Lower leg skin (tissue), 4 donors: ENCODE results near the gene CRYBA4. TPM values are rescaled to one million over a fixed set of nuclear protein-coding genes. Genes with fewer than 3 reads are reported as not detected.

Source experiments
- DNase-seq, 2 donors: peaks; one replicate each; pipeline ENCODE4 v3.0.0-alpha.2; 2019; ENCODE audit warnings: low spot score in 2 of 2
- H3K4me3 ChIP-seq: fragments of 200-600 bp; sonication (generic); 2 replicates; pipeline ENCODE4 v1.5.1; 2017; ENCODE audit warnings: mild to moderate bottlenecking, low read depth; ENCODE audit not compliant: poor library complexity, severe bottlenecking
- CTCF ChIP-seq, 3 donors: fragments of 450-650 bp; IDR thresholded peaks; one replicate each; pipeline ENCODE4 v1.5.1; 2016; ENCODE audit warnings: antibody characterized with exemption in 3 of 3, mild to moderate bottlenecking in 3 of 3, moderate library complexity in 2 of 3
- POLR2A ChIP-seq, 2 donors: fragments of 450-650 bp; IDR thresholded peaks; one replicate each; pipeline ENCODE4 v1.6.1; 2016 to 2017; ENCODE audit warnings: antibody characterized with exemption in 2 of 2, mild to moderate bottlenecking in 1 of 2, moderate library complexity in 1 of 2
- whole genome bisulfite sequencing, 2 donors: methylation state at CpG; one replicate each; pipeline ENCODE4 v1.1.5; 2018; 5-methylcytosine and 5-hydroxymethylcytosine counted together
- intact Hi-C: fragments of 100-400 bp; cut with DNase I; formaldehyde crosslinking; loops from one replicate; pipeline ENCODE4 v1.15.0; 2023; ENCODE audit warnings: low total_unique reads
- total RNA-seq, 4 donors: library from RNA; depleted of rRNA; stranded (reverse); fragments of >200 nt; gene quantifications; one replicate each; pipeline ENCODE4 v1.1.0, GENCODE V29; 2016

Gene CRYBA4
- total RNA-seq, 4 donors from 2014 or later, result not detected

- DNase-seq, result no peak
- 77 to 88% methylated on average over 6 of the region's 6 CpGs for WGBS, 2 donors
- H3K4me3 ChIP-seq, result no peak overlapping the region
- no peak for TF ChIP-seq CTCF (IDR thresholded peaks at IDR 0.05)
- no peak for TF ChIP-seq POLR2A (IDR thresholded peaks at IDR 0.05)
- intact Hi-C loops, result no loop called here
These were observed 38.6 kb downstream of the CRYBA4 start for GRCh38 chr22:26660356-26660755.

- DNase-seq, result no peak
- no peak overlapping the region for H3K4me3 ChIP-seq
- TF ChIP-seq POLR2A (IDR thresholded peaks at IDR 0.05) (no peak), CTCF (IDR thresholded peaks at IDR 0.05) (no peak)
- intact Hi-C loops, result no loop called here
- WGBS, 2 donors, result 84 to 85% methylated on average over 7 of the region's 7 CpGs
These were observed 39.3 kb downstream of the CRYBA4 start for GRCh38 chr22:26660961-26661578.

GRCh38 chr22:26662160-26662559, 40.4 kb downstream of the CRYBA4 start:
- no peak for DNase-seq
- H3K4me3 ChIP-seq, result no peak overlapping the region
- WGBS, 2 donors, result 74 to 86% methylated on average over 2 of the region's 2 CpGs
- TF ChIP-seq CTCF (IDR thresholded peaks at IDR 0.05), result no peak
- no peak for TF ChIP-seq POLR2A (IDR thresholded peaks at IDR 0.05)
- intact Hi-C loops, result no loop called here

DNA sequence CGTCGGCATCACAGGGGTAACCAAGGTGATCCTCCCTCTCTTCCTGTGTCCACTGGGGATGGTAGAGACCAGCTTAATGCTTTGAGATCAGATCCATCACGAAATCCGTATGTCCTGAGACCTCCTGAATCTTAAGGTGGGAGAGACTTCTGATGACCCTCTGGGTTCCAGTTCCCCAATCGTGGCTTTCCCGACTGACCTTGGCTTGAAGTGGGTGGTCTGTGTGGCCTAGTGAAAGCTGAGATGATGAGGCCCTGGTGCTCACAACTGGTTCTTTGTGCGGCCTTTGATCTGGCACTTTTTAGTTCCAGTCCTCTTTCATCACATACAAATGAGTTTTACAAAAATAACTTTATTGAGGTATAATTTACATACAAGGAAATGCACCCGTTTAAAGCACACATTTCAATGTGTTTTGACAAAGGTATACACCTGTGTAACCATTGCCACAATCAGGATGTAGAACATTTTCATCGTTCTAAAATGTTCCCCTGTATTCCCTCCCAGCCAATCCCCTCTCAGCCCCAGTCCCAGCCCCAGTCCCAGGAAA, 41.7 kb downstream of the CRYBA4 start:
- intact Hi-C loops, result no loop called here
- H3K4me3 ChIP-seq, result no peak overlapping the region
- 80 to 85% methylated on average over 9 of the region's 9 CpGs for WGBS, 2 donors
- TF ChIP-seq CTCF (IDR thresholded peaks at IDR 0.05) (no peak), POLR2A (IDR thresholded peaks at IDR 0.05) (no peak)
- DNase-seq, result no peak

GRCh38 chr22:26665813-26666231, 44.1 kb downstream of the CRYBA4 start:
- no peak for DNase-seq
- no peak for TF ChIP-seq CTCF (IDR thresholded peaks at IDR 0.05)
- TF ChIP-seq POLR2A (IDR thresholded peaks at IDR 0.05), result no peak
- intact Hi-C loops, result no loop called here
- no peak overlapping the region for H3K4me3 ChIP-seq
- 16 to 48% methylated on average over 4 of the region's 4 CpGs for WGBS, 2 donors

GRCh38 chr22:26667140-26667539, 45.4 kb downstream of the CRYBA4 start:
- intact Hi-C loops, result no loop called here
- 75 to 81% methylated on average over 12 to 13 of the region's 13 CpGs for WGBS, 2 donors
- H3K4me3 ChIP-seq, result no peak overlapping the region
- TF ChIP-seq POLR2A (IDR thresholded peaks at IDR 0.05) (no peak), CTCF (IDR thresholded peaks at IDR 0.05) (no peak)
- no peak for DNase-seq
